ENCODE measurements around the gene C8B. TPM values are rescaled to one million over a fixed set of nuclear protein-coding genes. Genes with fewer than 3 reads are reported as not detected.

The C8B gene
- total RNA-seq, 1 donor from 2014 or later: not detected

GRCh38 chr1:56972976-56973375 is 7.2 kb upstream of the C8B start:
- DNase-seq (ENCODE audit: low spot score): no peak

- no peak for DNase-seq (ENCODE audit: low spot score)
These were observed 4.5 kb upstream of the C8B start for GRCh38 chr1:56970280-56970679.

- DNase-seq (ENCODE audit: low spot score): no peak
These were observed 3.2 kb upstream of the C8B start for GRCh38 chr1:56968878-56969495.

GRCh38 chr1:56967900-56968832 is 2.4 kb upstream of the C8B start:
- no peak for DNase-seq (ENCODE audit: low spot score)

- DNase-seq (ENCODE audit: low spot score): no peak
These were observed 1.5 kb upstream of the C8B start for GRCh38 chr1:56967355-56967754.

GRCh38 chr1:56966698-56966999 is 834 bp upstream of the C8B start:
- DNase-seq (ENCODE audit: low spot score): no peak

- no peak for DNase-seq (ENCODE audit: low spot score)
These were observed 624 bp downstream of the C8B start for GRCh38 chr1:56965191-56965590.

- peak; percentile 50 for DNase-seq (ENCODE audit: low spot score)
These were observed 1.3 kb downstream of the C8B start for GRCh38 chr1:56964349-56965017.

- no peak for DNase-seq (ENCODE audit: low spot score)
These were observed 2.1 kb downstream of the C8B start for GRCh38 chr1:56963667-56964066.

GRCh38 chr1:56961426-56961825 is 4.4 kb downstream of the C8B start:
- DNase-seq (ENCODE audit: low spot score): no peak

- peak; percentile 94 for DNase-seq (ENCODE audit: low spot score)
These were observed 7.3 kb downstream of the C8B start for GRCh38 chr1:56958526-56958925.

GRCh38 chr1:56957931-56958330 is 7.9 kb downstream of the C8B start:
- DNase-seq (ENCODE audit: low spot score): peak; percentile 92

- DNase-seq (ENCODE audit: low spot score): no peak
These were observed 11.2 kb downstream of the C8B start for GRCh38 chr1:56954664-56955063.

- no peak for DNase-seq (ENCODE audit: low spot score)
These were observed 12.4 kb downstream of the C8B start for GRCh38 chr1:56953386-56953785.

GRCh38 chr1:56952501-56952900 is 13.3 kb downstream of the C8B start:
- DNase-seq (ENCODE audit: low spot score): no peak

- peak; percentile 70 for DNase-seq (ENCODE audit: low spot score)
These were observed 17.3 kb downstream of the C8B start for GRCh38 chr1:56948403-56949023.

- no peak for DNase-seq (ENCODE audit: low spot score)
These were observed 25.8 kb downstream of the C8B start for GRCh38 chr1:56940039-56940438.

- DNase-seq (ENCODE audit: low spot score): no peak
These were observed 26.6 kb downstream of the C8B start for GRCh38 chr1:56939209-56939608.

- no peak for DNase-seq (ENCODE audit: low spot score)
These were observed 27.2 kb downstream of the C8B start for GRCh38 chr1:56938646-56939045.

- peak; percentile 22 for DNase-seq (ENCODE audit: low spot score)
These were observed 31.3 kb downstream of the C8B start for GRCh38 chr1:56934430-56935060.

- DNase-seq (ENCODE audit: low spot score): no peak
These were observed 32.2 kb downstream of the C8B start for GRCh38 chr1:56933606-56934005.

GRCh38 chr1:56933161-56933560 is 32.7 kb downstream of the C8B start:
- DNase-seq (ENCODE audit: low spot score): no peak

Measured in umbilical cord (tissue), 2 donors.